A204.1 (cell line): ENCODE results near the gene PIGK.
"Not testable (repeated sequence)": the region's sequence is repeated elsewhere in the genome, so short reads cannot be mapped to it uniquely, and the experiment has no call there.

Experiments
- FAIRE-seq: peaks from 2 replicates; lab custom pipeline; 2012; peaks lifted over from hg19 to GRCh38; lab: Jason Lieb, UNC

PIGK gene

DNA sequence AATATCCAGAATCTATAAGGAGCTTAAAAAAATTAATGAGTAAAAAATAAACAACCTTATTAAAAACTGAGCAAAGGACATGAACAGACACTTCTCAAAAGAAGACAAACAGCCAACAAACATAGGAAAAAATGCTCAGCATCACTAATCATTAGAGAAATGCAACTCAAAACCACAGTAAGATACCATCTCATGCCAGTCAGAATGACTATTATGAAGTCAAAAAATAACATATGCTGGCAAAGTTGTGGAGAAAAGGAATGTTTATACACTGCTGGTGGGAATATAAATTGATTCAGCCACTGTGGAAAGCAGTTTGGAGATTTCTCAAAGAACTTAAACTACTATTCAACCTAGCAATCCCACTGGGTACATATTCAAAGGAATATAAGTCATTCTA is 25.3 kb downstream of the PIGK start:
- FAIRE-seq, result no peak

DNA sequence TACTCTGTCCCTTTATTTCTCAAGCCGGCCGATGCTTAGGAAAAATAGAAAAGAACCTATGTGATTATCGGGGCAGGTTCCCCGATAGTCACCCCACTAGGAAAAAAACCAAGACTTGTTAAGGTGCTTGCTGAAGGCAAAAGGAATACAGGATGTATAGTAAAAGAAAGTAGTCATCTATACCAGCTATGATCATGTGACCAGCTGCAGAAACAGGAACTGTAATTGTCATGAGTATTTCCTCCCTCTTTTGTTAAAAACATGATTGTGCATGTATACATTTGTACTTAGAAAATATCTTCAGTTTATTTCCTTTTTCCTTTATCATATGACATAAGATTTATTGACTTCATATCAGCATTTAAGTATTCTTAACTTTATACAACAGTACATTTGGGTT is 30.5 kb downstream of the PIGK start:
- no peak for FAIRE-seq

DNA sequence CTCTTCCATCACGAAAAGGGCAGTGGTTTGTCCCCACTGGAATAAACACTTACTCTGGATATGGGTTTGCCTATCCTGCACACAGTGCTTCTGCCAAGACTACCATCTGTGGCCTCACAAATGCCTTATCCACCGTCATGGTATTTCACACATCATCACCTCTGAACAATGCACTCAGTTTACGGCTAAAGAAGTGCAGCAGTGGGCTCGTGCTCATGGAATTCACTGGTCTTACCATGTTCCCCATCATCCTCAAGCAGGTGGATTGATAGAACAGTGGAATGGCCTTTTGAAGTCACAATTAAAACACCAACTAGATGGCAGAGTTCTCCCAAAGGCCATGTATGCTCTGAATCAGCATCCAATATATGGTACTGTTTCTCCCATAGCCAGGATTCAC is 32.3 kb downstream of the PIGK start:
- FAIRE-seq, result not testable (repeated sequence)

DNA sequence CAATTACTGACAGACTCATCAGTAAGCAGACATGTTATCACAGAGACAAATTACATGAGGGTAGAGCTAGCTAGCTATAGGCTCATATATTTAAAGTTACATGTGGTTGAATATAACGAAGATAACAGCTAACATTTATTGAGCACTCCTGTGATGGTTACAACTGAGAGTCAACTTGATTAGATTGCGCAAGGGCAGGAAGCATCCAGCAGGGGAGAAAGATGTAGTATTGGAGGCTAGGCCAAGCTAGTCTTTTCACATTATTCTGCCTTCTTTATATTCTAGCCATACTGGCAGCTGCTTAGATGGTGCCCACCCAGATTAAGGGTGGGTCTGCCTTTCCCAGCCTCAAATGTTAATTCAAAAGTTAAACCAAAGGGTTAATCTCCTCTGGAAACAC is 37.1 kb downstream of the PIGK start:
- FAIRE-seq, result no peak

GRCh38 chr1:77179632-77180031 is 39.6 kb downstream of the PIGK start:
- no peak for FAIRE-seq

DNA sequence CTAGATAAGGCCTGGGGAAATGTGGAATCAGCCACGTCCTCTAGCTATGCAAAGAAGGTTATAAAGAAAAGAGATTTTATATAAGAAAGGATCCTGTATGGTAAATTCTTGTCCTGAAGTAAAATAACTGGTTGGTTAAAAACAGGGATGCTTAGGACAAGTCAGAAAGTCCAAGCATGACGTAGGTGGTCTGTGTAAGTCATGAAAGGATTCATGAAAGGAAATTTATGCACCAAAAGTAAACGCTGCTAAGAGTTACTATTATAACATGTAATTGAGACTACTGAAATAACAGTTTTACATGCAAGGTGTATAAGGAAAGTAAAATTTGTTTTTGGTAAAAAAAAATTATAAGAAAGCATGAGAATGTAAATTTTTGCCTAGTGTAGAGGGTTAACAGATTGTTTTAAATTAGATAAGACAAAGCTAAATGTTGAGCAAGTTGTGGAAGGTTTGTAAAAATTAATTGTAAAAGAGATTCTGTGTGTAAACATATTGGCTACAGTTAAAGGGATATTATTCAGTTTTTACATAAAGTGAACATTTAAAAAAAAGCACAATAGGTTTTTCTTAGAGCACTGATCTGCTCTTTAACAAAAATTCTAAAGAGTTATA is 43.9 kb downstream of the PIGK start:
- peak; percentile 41 for FAIRE-seq

DNA sequence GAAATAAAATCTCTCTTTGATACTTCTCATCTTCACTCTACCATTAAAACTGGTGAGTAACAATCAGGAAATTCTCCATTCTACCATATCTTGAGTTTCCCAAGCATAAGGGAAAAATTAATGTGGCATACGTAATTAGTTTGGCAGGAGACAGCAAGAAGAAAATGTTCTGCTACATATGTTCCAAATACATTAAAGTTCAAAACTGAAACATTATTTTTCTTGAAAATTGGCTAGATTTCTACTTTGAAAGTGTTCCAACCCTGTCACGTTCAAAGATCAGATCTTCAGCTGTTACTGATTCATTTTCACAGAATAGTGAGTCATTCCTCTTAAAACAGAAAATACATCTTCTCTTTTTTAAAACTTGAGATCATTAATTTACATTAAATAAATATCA is 48.5 kb downstream of the PIGK start:
- no peak for FAIRE-seq

DNA sequence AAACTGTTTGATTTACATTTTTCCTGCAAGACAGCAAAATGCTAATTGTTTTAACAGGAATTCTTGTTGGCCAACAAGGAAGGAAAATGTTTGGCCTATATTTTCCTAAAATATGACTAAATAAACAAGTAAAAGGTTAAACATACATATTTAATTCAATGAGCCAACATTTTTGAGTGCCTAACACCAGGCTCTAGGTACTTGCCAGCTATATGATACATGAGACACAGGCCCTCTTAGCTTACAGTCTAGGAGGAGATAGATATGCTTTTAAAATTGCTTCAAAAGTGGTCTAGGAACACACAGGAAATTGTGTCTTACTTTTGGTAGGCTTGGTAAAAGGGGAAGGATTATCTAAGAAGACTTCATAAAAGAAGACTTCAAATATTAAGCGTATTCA is 50.9 kb downstream of the PIGK start:
- FAIRE-seq, result no peak

GRCh38 chr1:77164434-77164944 is 54.7 kb downstream of the PIGK start:
- FAIRE-seq, result no peak

DNA sequence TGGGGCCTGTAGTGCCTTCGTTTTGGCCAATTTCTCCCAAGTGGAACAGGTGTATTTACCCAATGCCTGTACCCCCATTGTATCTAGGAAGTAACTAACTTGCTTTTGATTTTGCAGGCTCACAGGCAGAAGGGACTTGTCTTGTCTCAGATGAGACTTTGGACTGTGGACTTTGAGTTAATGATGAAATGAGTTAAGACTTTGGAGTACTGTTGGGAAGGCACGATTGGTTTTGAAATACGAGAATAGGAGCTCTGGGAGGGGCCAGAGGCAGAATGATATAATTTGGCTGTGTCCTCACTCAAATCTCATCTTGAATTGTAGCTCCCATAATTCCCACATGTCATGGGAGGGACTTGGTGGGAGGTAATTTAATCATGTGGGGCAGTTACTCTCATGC is 59.5 kb downstream of the PIGK start:
- FAIRE-seq, result not testable (repeated sequence)

- no peak for FAIRE-seq
These were observed 63.0 kb downstream of the PIGK start for GRCh38 chr1:77156214-77156613.

DNA sequence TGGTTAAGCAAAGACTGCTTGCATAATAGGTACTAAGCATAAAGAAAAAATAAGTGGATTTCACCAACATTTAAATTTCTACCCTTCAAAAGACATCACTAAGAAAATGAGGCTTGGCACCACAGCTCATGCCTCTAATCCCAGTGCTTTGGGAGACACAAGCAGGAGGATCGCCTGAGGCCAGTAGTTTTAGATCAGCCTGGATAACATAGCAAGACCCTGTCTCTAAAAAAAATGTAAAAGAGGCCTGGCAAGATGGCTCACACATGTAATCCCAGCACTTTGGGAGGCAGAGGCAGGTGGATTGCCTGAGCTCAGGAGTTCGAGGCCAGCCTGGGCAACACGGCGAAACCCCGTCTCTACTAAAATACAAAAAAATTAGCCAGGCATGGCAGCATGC is 73.0 kb downstream of the PIGK start:
- FAIRE-seq, result no peak

- FAIRE-seq, result peak; percentile 90
These were observed 75.6 kb downstream of the PIGK start for GRCh38 chr1:77143529-77144121.

GRCh38 chr1:77139389-77139788 is 79.8 kb downstream of the PIGK start:
- FAIRE-seq, result no peak

DNA sequence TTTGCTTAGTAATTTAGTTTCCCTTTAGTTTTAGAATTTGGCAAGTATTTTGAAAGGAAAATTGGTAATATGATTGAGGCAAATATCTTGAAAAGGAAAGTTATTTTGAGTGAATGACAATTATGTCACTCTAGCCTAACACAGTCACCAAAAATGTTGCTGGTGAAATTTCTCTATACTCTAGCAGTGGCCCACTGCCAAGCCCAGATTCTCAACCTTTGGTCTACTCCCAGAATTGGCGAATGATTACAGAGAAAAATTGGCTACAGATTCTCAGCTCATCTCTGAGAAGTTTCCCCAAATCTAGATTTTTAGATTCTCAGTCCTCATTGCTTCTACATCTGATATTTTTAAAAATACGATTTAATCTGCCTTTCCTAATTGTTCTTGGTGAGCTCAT is 84.9 kb downstream of the PIGK start:
- FAIRE-seq, result no peak

DNA sequence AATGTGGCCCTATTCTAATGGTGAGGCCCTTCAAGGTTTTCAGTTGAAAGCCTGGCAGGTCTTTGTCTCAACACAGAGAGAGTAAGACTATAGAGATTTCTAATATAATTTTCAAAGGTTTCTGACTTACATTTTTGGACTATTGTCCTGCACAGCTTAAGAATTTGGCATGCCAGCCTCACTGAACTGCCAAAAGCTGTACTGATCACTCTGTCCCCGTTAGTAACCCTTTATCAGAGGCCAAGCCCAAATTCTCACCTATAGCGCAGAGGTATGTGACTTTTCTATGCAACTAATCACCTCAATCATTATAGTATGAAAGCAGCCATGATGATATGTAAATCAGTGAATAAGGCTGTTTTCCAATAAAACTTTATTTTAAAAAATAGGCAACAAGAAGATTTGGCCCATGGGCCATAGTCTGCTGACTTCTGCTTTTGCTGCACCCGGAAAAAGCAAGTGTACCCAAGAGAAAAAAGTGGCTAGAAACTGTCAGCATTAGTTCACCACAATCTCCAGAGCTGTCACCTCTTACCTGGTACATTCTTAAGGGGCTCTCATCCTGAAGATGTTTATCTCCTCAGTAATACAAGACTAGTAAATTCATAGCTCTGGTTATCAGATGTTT is 85.4 kb downstream of the PIGK start:
- no peak for FAIRE-seq

GRCh38 chr1:77126307-77126706 is 92.9 kb downstream of the PIGK start:
- FAIRE-seq, result peak; percentile 53

GRCh38 chr1:77121503-77121902 is 97.7 kb downstream of the PIGK start:
- FAIRE-seq, result no peak

DNA sequence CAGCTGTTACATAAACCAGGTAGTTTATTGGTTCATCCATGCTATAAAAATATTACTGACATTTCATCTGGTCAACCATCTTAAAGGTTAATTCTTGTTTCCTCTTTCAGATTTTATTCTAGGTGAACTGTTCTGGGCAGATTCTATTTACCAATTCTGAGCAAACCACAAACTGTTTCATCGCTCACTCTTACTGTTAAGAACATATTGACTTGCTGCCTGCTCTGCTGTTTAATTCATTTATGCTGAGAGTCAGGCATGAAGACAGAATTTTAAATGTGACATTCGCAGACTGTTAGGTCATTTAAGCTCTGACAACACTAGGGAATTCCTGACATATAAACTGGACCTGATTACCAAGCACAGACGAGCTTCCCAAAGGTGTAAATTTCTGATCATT is 98.3 kb downstream of the PIGK start:
- FAIRE-seq, result no peak

DNA sequence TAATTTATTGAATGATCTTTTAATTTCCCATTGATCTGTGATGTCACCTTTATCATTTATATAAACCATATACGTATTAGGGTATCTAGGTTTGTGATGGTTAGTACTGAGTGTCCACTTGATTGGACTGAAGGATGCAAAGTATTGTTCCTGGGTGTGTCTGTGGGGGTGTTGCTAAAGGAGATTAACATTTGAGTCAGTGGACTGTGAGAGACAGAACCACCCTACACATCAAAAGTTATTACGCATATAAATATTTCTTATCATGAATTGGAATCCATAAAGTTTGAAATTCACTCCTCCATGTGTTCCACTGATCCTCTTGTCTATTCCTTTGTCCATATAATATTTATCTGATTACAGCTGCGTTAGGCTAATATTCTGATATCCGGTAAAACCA is 100.5 kb downstream of the PIGK start:
- FAIRE-seq, result no peak

DNA sequence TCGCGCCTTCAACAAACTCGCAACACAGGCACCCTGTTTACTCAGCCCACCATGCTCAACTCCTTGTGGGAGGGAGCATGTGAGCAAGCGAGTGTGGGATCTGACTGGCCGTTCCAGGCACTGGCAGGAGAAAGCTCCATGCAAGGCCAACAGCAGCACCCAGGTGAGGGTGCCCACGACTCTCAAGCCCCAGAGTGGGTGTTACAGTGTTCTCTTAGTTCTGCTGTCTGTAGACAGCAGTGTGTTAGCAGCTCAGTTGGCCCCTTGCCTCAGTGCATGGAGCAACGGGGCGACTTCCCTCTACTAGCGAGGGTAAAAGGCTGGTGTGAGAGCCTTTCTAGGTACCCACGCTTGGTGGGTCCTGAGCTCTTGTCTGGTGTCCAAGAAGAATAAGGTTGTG is 114.6 kb downstream of the PIGK start:
- no peak for FAIRE-seq

DNA sequence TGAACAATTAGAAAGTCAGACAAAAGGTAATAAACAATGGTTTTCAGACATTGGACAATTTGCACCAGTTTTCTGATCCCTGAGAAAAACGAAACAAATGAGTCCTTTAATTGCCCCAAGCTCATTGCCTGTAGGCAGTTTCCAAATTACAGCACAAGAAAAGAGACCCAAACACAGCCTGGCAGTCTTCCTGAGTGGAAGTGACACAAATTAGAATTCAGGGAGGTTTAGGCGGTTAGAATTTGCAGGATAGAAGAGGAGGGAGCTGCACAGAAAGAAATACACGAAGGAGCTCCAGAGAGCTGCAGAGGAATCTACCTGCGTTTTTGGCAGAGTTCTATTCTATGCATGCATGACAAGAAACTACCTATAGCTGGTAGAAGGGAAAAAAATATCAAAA is 115.7 kb downstream of the PIGK start:
- FAIRE-seq, result no peak

DNA sequence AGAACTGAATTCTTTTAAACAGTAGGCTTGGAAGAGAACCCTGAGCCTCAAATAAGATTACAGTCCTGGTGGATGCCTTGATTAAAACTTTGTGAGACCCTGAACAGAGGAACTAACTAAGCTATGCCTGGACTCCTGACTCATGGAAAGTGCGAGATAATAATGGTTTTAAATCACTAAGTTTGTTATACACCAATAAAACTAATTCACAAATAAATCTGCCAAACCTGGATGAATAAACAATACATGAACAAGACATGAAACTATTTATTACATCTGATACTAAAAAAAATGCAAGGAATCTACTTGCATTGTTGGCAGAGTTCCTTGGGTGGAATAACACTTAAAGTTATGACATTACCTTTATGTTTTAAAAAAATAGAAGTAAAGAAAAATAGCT is 118.4 kb downstream of the PIGK start:
- FAIRE-seq, result no peak
